Measurements from ENCODE around the gene FUCA2. TPM values are rescaled to one million over a fixed set of nuclear protein-coding genes. Genes with fewer than 3 reads are reported as not detected.
"Not testable (repeated sequence)": the region's sequence is repeated elsewhere in the genome, so short reads cannot be mapped to it uniquely, and the experiment has no call there.

Gene FUCA2
- polyA plus RNA-seq, 3 donors = 61.5 to 66.6 (median 62.2) TPM

- no peak for DNase-seq
Measured at GRCh38 chr6:143540192-143540591, 28.7 kb upstream of the FUCA2 start.

DNA sequence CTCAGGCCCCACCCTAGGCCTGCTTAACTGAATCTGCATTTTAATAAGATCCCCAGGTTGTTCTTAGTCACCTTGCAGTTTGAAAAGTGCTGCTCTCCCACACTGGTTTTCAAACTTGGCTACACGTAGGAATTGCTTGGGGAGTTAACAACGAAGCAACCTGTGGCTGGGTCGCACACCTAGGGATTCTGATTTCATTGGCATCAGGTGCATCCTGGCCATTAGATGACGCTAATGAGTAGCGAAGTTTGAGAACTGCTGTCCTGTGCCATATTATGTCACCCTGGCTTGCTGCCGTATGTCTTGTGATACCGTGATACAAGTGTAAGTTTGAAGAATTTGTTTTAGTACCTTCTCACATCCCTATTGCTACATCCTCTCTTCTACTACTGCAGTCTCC lies 28.2 kb upstream of the FUCA2 start:
- no peak for DNase-seq

DNA sequence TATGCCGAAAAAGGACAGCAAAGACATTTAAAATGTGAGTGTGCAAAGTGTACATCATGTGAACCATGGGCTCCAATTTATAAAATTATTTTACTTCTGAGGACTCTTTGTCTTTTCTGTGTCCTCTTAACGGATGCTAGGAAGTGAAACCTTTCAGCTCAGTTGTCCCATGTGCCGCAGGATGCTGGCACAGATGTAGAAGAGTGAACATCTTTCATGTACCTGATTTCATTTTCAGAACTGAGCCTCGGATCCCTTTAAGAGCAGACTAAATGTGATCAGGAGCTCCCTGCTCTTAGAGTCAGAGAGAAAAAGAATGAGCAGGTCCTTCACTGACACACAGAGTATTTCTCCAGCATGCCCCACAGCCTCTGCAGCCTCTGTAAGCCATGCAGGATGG lies 27.6 kb upstream of the FUCA2 start:
- no peak for DNase-seq

DNA sequence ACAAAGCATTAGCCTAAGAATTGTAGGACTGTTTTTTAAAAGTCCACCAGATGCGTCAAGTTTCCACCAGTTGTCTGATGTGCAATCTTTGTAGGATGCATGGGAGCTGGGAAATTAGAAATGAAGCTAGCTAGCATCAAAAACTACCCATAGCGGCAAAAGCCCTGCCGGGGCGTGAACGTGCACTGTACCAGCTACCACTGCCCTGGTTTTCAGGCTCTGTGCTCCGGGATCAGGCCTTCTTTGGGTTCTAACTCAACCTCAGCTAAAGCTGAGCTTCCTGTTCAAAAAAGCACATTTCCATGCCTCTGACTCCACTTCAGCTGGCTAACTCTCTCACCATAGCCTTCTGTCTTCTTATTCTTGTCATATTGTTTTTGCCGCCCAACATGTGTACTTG lies 26.9 kb upstream of the FUCA2 start:
- no peak for DNase-seq

- DNase-seq = peak; percentile 58
Measured at GRCh38 chr6:143536866-143537691, 25.6 kb upstream of the FUCA2 start.

DNA sequence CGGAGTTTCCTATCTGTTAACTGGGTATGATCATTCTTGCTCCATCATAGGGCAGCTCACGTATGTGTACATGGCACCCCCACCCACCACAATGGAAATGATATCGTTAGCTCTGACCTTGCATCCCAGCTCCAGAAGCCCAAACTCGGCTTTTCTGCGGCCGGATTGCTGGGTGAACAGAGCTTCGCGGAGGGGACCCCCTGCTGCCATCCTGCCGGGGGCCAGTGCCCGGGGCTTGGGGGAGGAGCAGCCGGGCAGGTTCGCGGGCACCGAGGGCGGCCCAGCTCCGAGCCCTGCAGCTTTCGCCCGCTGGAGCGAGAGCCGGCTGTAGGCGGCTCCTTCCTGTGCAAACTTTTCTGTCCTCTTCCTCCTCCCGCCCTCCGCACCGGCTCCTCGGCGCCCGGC lies 24.9 kb upstream of the FUCA2 start:
- DNase-seq = no peak

DNA sequence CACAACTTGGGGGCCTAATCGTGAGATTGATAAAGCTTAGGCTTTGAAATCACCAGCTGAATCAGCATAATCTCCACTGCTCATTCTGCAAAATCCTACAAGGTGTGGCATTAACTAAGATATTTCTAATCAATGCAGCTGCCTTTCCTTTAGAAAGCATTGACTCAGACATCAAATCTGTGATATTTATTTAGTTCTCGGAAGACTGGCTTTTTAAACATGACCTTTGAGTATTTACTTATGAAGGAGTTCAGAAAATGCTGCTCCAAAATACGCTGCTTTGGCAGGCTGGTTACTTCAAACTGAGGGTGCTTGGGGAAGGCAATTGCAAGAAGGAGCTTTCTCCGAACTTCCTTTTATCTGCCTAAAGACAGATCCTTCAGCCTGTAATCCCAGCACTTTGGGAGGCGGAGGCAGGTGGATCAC lies 23.7 kb upstream of the FUCA2 start:
- DNase-seq = no peak

DNA sequence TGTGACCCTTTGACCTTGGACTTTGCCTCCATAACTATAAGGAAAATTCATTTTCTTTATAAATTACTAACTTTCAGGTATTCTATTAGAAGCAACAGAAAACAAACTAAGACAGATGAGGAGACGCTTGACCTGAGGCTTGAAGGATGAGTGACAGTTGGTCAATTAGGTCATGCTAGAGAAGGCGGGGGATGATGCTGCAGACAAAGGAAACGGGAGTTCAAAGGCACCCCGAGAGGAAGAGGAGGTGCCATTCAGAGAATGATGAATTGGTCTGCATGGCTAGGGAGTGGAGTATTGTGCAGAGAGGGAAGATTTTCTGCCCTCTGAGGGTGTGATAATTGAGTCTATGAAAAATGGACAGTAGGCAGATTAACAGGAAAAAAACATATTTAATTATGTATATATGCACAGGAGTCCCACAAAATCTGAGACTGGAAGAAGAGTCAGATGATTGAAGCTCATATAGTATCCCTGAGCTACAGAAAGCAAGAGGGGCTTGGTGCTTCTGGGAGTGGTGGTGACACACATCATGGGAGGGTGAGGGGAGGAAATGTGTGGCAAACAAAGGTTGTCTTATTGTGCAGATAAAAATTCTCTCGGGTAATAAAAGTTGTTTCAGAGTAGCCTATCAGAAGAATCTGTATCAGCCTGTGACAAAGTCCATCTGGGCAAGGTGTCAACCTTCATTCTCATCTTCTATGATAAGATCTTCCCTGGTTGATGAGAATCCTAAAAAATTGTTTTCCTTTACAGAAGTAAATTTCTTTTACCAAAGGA lies 20.4 kb upstream of the FUCA2 start:
- no peak for DNase-seq

GRCh38 chr6:143529095-143529494 lies 17.6 kb upstream of the FUCA2 start:
- DNase-seq = no peak

- DNase-seq = no peak
Measured at GRCh38 chr6:143528164-143528811, 16.8 kb upstream of the FUCA2 start.

- no peak for DNase-seq
Measured at GRCh38 chr6:143527677-143528076, 16.2 kb upstream of the FUCA2 start.

DNA sequence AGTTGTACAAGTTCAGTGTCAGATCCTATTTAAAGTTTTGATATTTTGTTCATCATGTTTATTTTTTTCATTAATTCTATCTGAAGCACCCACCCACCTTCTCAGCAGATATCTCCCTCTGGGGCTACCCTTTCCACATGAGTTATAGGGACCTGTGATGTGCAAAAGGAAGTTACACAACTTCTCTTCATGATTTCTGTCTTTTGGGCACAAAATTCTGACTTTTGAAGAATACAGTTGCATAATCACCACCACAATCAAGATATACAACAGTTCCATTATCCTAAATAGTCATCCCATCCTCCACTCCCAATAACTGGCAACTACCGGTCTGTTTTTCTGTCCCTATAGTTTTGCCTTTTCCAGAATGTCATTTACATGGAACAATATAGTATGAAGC lies 13.8 kb upstream of the FUCA2 start:
- DNase-seq = no peak

GRCh38 chr6:143522039-143522600 lies 10.6 kb upstream of the FUCA2 start:
- DNase-seq = no peak

DNA sequence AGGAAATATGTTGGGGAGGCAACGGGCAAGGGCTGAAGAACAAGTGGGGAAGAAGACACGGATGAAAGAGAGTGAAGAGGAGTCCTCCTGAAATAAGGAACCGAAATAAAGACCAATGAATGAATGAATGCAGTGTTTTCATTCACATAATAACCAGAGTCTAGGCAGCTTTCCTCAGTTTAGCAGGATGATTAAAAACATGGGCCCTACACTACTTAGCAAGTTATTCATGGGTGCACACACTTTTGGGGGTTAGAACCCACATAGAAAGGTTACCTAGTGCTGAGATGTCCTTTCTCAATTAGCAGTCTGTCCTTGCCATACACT lies 5.9 kb upstream of the FUCA2 start:
- DNase-seq = no peak

DNA sequence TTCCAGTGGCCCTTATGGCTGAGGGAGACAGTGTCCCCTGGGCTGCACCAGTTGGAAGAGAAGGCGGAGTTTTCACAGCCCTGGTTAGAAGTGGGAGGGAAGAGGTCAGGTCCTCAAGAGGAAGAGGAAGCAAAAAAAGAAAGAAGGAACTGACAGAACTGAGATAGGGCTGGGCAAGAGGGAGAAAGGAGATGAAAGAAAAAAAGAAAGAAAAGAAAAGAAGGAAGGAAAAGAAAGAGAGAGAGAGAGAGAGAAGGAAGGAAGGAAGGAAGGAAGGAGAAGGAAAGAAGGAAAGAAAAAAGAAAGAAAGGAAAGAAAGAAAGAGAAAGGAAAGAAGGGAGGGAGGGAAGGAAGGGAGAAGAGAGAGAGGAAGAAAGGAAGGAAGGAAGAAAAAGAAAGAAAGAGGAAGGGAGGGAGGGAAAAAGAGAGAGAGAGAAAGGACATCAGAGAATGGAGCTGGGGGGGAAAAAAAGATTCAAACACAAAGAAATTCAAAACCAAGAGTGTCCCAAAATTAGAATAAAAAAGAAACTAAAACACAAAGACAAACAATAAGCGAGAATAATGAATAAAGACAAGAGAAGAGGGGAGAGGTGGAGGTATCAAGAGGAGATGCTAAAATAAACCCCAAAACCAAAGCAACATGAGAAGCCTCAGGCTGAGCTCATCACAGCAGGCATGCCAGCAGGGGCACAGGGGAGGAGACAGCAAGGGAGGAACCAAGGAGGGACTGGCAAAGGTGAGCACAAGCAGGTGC lies 5.3 kb upstream of the FUCA2 start:
- no peak for DNase-seq

- no peak for DNase-seq
Measured at GRCh38 chr6:143515766-143516355, 4.3 kb upstream of the FUCA2 start.

DNA sequence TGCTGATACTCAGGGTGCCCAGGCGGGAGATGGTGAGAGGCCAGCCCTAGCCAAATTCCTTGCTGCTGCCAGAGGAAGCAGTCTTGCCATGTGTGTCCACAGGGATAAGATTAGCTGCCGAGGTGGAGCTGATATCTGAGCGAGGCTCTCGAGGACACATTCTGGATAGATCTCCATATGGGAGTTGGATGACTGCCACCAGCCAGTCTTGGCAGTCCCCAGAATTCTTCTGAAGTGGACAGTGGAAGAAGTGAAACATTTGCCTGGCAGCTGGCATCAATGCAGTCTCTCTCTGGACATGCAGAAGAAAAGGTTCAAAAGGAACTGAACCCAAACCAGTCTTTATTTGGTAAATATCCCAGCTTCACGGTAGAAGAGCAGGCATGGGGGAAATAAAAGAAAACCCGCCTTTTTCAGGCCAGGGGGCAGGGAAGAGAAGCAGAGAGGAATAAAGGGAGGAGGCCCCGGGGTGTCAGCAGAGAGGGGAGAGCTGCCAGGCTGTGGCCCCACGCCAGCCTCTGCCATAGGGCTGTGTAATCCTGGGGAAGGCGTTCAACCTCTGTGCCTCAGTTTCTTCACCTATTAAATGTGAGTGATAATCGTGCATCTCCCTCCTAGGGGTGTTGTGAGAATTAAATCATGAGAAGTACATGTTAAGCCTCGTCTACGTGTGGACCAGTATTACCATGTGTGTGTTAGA lies 3.7 kb upstream of the FUCA2 start:
- DNase-seq = no peak

GRCh38 chr6:143513410-143513809 lies 1.9 kb upstream of the FUCA2 start:
- DNase-seq = no peak

GRCh38 chr6:143510326-143510725 lies 1.2 kb downstream of the FUCA2 start:
- not testable (repeated sequence) for DNase-seq

- no peak for DNase-seq
Measured at GRCh38 chr6:143507358-143508145, 4.0 kb downstream of the FUCA2 start.

Data from renal pelvis (tissue), 4 donors.